Lower leg skin (tissue), 3 donors: ENCODE measurements around the gene RNASEH2A.

Source experiments
- CTCF ChIP-seq, 3 donors: fragments of 450-650 bp; IDR thresholded peaks; one replicate each; pipeline ENCODE4 v1.5.1; 2016; ENCODE audit warnings: antibody characterized with exemption in 3 of 3, mild to moderate bottlenecking in 3 of 3, moderate library complexity in 2 of 3
- POLR2A ChIP-seq, 2 donors: fragments of 450-650 bp; IDR thresholded peaks; one replicate each; pipeline ENCODE4 v1.6.1; 2016 to 2017; ENCODE audit warnings: antibody characterized with exemption in 2 of 2, mild to moderate bottlenecking in 1 of 2, moderate library complexity in 1 of 2

- TF ChIP-seq CTCF (IDR thresholded peaks at IDR 0.05) (no peak), POLR2A (IDR thresholded peaks at IDR 0.05) (no peak)
These were observed 30.8 kb downstream of the RNASEH2A start for GRCh38 chr19:12837225-12837624.
